CD4-positive, alpha-beta T cell (primary cell): ENCODE measurements around the gene SPATA9. TPM values are rescaled to one million over a fixed set of nuclear protein-coding genes. Genes with fewer than 3 reads are reported as not detected.

Experiments
- ATAC-seq: fragments of 200-7000 bp; cut with Tn5 transposase; one replicate; pipeline ENCODE4 v1.10.0; 2022; ENCODE audit warnings: mild to moderate bottlenecking; ENCODE audit not compliant: poor library complexity
- CTCF ChIA-PET: fragments of 350-600 bp; sonication (Branson Sonifier 250); formaldehyde crosslinking; loops from one replicate; lab custom pipeline; 2021; ENCODE audit warnings: antibody characterized with exemption, inconsistent platforms; lab: Charles Lee
- POLR2A ChIA-PET: fragments of 350-600 bp; sonication (Branson Sonifier 250); formaldehyde crosslinking; loops from one replicate; lab custom pipeline; 2021; ENCODE audit warnings: antibody characterized with exemption, inconsistent platforms; lab: Charles Lee
- DNase-seq, 14 experiments: peaks; one replicate each; pipeline ENCODE4 v3.0.0-alpha.2; 2013 to 2020; ENCODE audit warnings: mixed read lengths in 2 of 14
- H3K27ac ChIP-seq, 2 donors: one replicate each; pipeline versions ENCODE4 v1.5.1 to v1.7.0; 2013; ENCODE audit warnings: low read length in 2 of 2, low read depth in 1 of 2, mild to moderate bottlenecking in 1 of 2
- H3K27me3 ChIP-seq, 2 experiments: 1 replicate in 1 of 2; 2 replicates in 1 of 2; pipeline versions ENCODE4 v1.6.1 to v1.7.0; 2013; ENCODE audit warnings: low read length in 2 of 2, control low read depth in 1 of 2, mild to moderate bottlenecking in 1 of 2, moderate library complexity in 1 of 2; ENCODE audit not compliant: insufficient read depth in 2 of 2, control insufficient read depth in 1 of 2
- H3K36me3 ChIP-seq: one replicate; pipeline ENCODE4 v1.6.1; 2013; ENCODE audit warnings: low read length, control low read depth; ENCODE audit not compliant: insufficient read depth
- H3K4me1 ChIP-seq: one replicate; pipeline ENCODE4 v1.6.1; 2013; ENCODE audit warnings: low read length, control low read depth; ENCODE audit not compliant: insufficient read depth
- H3K4me3 ChIP-seq: one replicate; pipeline ENCODE4 v1.5.1; 2013; ENCODE audit warnings: mild to moderate bottlenecking, low read length, moderate library complexity
- H3K9me3 ChIP-seq, 2 experiments: 1 replicate in 1 of 2; 2 replicates in 1 of 2; pipeline versions ENCODE4 v1.6.1 to v1.7.0; 2013; ENCODE audit warnings: low read length in 2 of 2, mild to moderate bottlenecking in 2 of 2, control low read depth in 1 of 2, moderate library complexity in 1 of 2; ENCODE audit not compliant: control insufficient read depth in 1 of 2, insufficient read depth in 1 of 2
- H3K27ac Mint-ChIP-seq: one replicate; pipeline ENCODE4 v1.8.0; 2020; ENCODE audit warnings: mixed read lengths
- H3K27me3 Mint-ChIP-seq: one replicate; pipeline ENCODE4 v1.8.0; 2021; ENCODE audit warnings: mixed read lengths
- H3K36me3 Mint-ChIP-seq: one replicate; pipeline ENCODE4 v1.8.0; 2021; ENCODE audit warnings: low read depth, mixed read lengths
- H3K4me1 Mint-ChIP-seq: one replicate; pipeline ENCODE4 v1.8.0; 2021; ENCODE audit warnings: low read depth, mixed read lengths
- H3K4me3 Mint-ChIP-seq: one replicate; pipeline ENCODE4 v1.8.0; 2020; ENCODE audit warnings: mild to moderate bottlenecking, mixed read lengths
- H3K9me3 Mint-ChIP-seq: one replicate; pipeline ENCODE4 v1.8.0; 2020; ENCODE audit warnings: mixed read lengths
- CTCF ChIP-seq: fragments of 200-600 bp; IDR thresholded peaks from one replicate; pipeline ENCODE4 v1.8.0; 2022; ENCODE audit warnings: antibody characterized with exemption, mild to moderate bottlenecking
- intact Hi-C, 2 experiments: fragments of 100-400 bp; cut with DNase I in 1 of 2; cut with micrococcal nuclease in 1 of 2; formaldehyde crosslinking; loops; one replicate each; pipeline versions ENCODE4 v1.15.1 to v1.9.0; 2023 to 2025; cut with DNase I, micrococcal nuclease
- total RNA-seq, 174 experiments: library from RNA in 2 of 174; stranded (reverse) in 2 of 174; gene quantifications; one replicate each; pipeline ENCODE4 v1.2.3 and lab custom pipeline; 2021 to 2026

Gene SPATA9
- total RNA-seq, 2 experiments from 2014 or later: not detected

DNA sequence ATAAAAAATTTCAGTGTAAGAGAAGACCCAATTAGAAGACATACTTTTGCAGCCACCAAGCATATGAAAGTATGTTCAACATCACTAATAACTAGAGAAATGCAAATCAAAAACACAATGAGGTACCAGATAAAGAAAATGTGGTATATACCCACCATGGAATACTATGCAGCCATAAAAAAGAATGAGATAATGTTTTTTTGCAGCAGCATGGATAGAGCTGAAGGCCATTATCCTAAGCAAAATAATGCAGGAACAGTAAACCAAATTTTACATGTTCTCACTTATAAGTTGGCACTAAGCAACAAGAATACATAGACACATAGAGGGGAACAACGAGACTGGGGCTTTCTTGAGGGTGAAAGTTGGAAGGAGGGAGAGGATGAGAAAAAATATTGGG is 6.9 kb upstream of the SPATA9 start:
- Histone ChIP-seq H3K4me1 (no peaks in the 10 kb centered on the region), H3K36me3 (no peaks in the 10 kb centered on the region), H3K9me3 (no peaks in the 10 kb centered on the region), H3K27ac (no peak overlapping the region), H3K27me3 (no peaks in the 10 kb centered on the region), H3K4me3 (no peak overlapping the region)
- no peaks in the 10 kb centered on the region for H3K36me3 Mint-ChIP-seq
- ChIA-PET POLR2A (no interaction called here), CTCF (no interaction called here)
- intact Hi-C loops: no loop called here
- no peak overlapping the region for H3K27ac Mint-ChIP-seq
- H3K4me3 Mint-ChIP-seq: no peak overlapping the region
- no peak for TF ChIP-seq CTCF
- ATAC-seq (no peak), DNase-seq (no peak)
- no peaks in the 10 kb centered on the region for H3K27me3 Mint-ChIP-seq
- H3K9me3 Mint-ChIP-seq: peaks cover 5% of the 10 kb centered on the region
- H3K4me1 Mint-ChIP-seq: no peaks in the 10 kb centered on the region

DNA sequence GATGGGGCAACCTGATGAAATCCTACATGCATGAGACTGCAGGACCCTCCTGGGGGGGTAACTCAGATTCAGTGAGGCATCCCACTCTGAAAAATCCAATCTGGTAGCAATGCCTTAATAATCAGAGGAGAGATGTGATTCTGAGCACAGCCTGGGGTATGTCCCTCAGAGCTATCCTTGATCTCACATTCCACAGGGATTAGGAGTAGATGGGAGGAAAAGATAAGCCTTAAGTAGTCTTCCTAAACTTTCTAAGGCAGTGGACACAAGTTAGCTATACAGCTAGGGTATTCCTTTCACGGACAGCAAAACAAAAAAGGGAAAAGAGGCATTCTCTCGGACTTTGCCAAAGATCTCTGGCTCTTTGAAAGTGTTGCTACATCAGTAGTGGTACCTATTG is 3.9 kb upstream of the SPATA9 start:
- Mint-ChIP-seq H3K4me1 (no peaks in the 10 kb centered on the region), H3K4me3 (no peak overlapping the region), H3K36me3 (no peaks in the 10 kb centered on the region), H3K27ac (no peak overlapping the region), H3K27me3 (peaks cover 5% of the 10 kb centered on the region), H3K9me3 (peaks cover 5% of the 10 kb centered on the region)
- H3K4me3 ChIP-seq: no peak overlapping the region
- no peaks in the 10 kb centered on the region for H3K4me1 ChIP-seq
- intact Hi-C loops: no loop called here
- H3K9me3 ChIP-seq: no peaks in the 10 kb centered on the region
- no peaks in the 10 kb centered on the region for H3K27me3 ChIP-seq
- CTCF ChIA-PET: no interaction called here
- POLR2A ChIA-PET: no interaction called here
- TF ChIP-seq CTCF: no peak
- no peak for ATAC-seq
- no peaks in the 10 kb centered on the region for H3K36me3 ChIP-seq
- no peak overlapping the region for H3K27ac ChIP-seq
- no peak for DNase-seq

- ATAC-seq (no peak), DNase-seq (no peak)
- Mint-ChIP-seq H3K9me3 (no peaks in the 10 kb centered on the region), H3K36me3 (no peaks in the 10 kb centered on the region), H3K27ac (no peak overlapping the region), H3K4me1 (no peaks in the 10 kb centered on the region), H3K4me3 (no peak overlapping the region), H3K27me3 (peaks cover 5% of the 10 kb centered on the region)
- TF ChIP-seq CTCF: no peak
- intact Hi-C loops: no loop called here
- no peak overlapping the region for H3K4me3 ChIP-seq
- ChIA-PET POLR2A (no interaction called here), CTCF (no interaction called here)
- H3K4me1 ChIP-seq: no peaks in the 10 kb centered on the region
- no peaks in the 10 kb centered on the region for H3K9me3 ChIP-seq
- H3K27me3 ChIP-seq: no peaks in the 10 kb centered on the region
- H3K27ac ChIP-seq: no peak overlapping the region
- no peaks in the 10 kb centered on the region for H3K36me3 ChIP-seq
These were observed 1.6 kb upstream of the SPATA9 start for GRCh38 chr5:95684361-95684760.
